ENCODE data around the gene FAM163B. TPM values are rescaled to one million over a fixed set of nuclear protein-coding genes. Genes with fewer than 3 reads are reported as not detected.

Gene FAM163B
- total RNA-seq, 4 donors from 2014 or later: not detected

DNA sequence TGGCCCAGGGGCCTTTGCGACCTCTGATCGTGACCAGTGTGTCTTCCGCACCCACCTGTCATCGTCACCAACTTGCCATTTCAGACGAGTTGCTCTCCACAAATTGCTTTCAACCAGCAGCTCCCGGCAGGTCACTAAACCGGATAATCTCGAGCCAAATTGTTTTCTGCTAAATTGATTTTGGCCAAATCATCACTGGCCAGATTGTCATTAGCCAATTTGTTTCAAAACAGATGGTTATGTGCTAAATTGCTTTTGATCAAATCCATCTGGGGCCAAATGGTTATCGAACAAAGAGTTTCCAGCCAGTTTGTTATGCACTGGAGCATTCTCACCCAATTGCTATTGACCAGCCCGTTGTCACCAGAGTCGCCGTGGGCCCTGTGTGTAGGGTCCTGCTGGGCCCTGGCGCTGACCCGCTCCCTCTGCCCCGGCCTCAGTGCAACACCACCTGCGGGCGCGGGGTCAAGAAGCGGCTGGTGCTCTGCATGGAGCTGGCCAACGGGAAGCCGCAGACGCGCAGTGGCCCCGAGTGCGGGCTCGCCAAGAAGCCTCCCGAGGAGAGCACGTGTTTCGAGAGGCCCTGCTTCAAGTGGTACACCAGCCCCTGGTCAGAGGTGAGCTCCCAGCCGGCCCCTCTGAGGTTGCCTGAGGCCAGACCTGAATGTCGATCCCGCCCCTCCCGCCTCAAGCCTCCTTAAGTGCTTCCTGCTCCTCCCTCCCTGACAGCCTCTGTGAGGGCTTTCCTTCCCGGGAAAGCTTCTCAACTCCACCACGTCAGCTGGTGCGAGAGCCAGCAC, 39.1 kb downstream of the FAM163B start:
- 88% methylated on average over 33 of the region's 36 CpGs for WGBS
- intact Hi-C loops (cut with DNase I): no loop called here
- Histone ChIP-seq H3K27me3 (peaks cover 0 to 19% (median 0%) of the 10 kb centered on the region in 4 donors), H3K4me1 (peaks cover 19 to 44% (median 33%) of the 10 kb centered on the region in 4 donors), H3K27ac (replicated peaks in 1 of 4) (no peak overlapping the region), H3K9me3 (no peaks in the 10 kb centered on the region), H3K36me3 (peaks cover 0 to 8% (median 3%) of the 10 kb centered on the region in 4 donors), H3K4me3 (no peak overlapping the region)
- DNase-seq (ENCODE audit: extremely low spot score): no peak
- no peak for TF ChIP-seq CTCF (IDR thresholded peaks at IDR 0.05)
- no peak for TF ChIP-seq POLR2AphosphoS5 (IDR thresholded peaks at IDR 0.05)
- no peak for TF ChIP-seq POLR2A (IDR thresholded peaks at IDR 0.05; ENCODE audit: low read depth)
- no peak for TF ChIP-seq EP300 (IDR thresholded peaks at IDR 0.05)

DNA sequence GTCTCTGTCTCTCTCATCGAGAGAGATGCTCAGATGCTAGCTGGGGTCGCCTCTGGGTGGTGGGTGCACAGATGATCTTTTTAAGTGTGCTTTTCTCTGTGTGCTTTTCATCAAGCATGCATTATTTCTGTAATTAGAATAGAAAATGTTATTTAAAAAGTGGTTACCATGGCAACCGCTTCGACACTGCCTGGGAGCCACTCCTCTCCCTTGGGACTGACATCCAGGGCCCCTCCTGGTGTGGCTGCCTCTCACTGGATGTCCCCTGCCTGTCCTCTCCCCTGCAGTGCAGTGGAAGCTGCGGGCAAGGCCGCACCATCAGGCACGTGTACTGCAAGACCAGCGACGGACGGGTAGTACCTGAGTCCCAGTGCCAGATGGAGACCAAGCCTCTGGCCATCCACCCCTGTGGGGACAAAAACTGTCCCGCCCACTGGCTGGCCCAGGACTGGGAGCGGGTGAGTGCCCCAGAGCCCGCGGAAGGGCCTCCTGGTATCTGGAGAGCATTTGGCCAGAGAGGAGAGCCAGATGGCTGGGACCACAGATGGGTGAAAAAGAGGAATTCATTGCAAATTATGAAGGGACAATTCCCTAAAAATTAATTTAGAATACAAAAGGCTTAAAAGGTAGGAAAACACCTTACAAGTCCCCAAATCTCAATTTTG, 39.9 kb downstream of the FAM163B start:
- H3K4me3 ChIP-seq: no peak overlapping the region

DNA sequence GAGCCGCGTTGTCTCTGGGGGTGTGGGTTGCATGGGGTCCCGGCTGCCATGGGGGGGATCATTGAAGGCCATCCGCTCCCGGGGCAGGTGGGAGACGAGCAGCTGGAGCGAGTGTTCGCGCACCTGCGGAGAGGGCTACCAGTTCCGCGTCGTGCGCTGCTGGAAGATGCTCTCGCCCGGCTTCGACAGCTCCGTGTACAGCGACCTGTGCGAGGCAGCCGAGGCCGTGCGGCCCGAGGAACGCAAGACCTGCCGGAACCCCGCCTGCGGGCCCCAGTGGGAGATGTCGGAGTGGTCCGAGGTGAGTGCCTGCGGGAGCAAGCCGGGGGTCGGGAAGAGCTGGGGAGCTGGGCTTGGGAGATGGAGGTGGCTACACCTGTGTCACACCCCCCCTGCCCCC, 41.0 kb downstream of the FAM163B start:
- Histone ChIP-seq H3K4me3 (no peak overlapping the region), H3K27me3 (peaks cover 0 to 10% (median 0%) of the 10 kb centered on the region in 4 donors), H3K36me3 (peaks cover 0 to 8% (median 3%) of the 10 kb centered on the region in 4 donors), H3K9me3 (no peaks in the 10 kb centered on the region), H3K27ac (replicated peaks in 1 of 4) (no peak overlapping the region), H3K4me1 (peaks cover 26 to 46% (median 39%) of the 10 kb centered on the region in 4 donors)
- DNase-seq (ENCODE audit: extremely low spot score): no peak
- no peak for TF ChIP-seq POLR2A (IDR thresholded peaks at IDR 0.05; ENCODE audit: low read depth)
- no peak for TF ChIP-seq POLR2AphosphoS5 (IDR thresholded peaks at IDR 0.05)
- TF ChIP-seq EP300 (IDR thresholded peaks at IDR 0.05): no peak
- no peak for TF ChIP-seq CTCF (IDR thresholded peaks at IDR 0.05)
- WGBS: 94% methylated on average over 22 of the region's 33 CpGs
- intact Hi-C loops (cut with DNase I): no loop called here

More for the DNA sequence above, 39.9 kb downstream of the FAM163B start:
- Histone ChIP-seq H3K4me1 (peaks cover 24 to 50% (median 39%) of the 10 kb centered on the region in 4 donors), H3K36me3 (peaks cover 0 to 8% (median 3%) of the 10 kb centered on the region in 4 donors), H3K27me3 (peaks cover 0 to 14% (median 0%) of the 10 kb centered on the region in 4 donors), H3K27ac (replicated peaks in 1 of 4) (no peak overlapping the region), H3K9me3 (no peaks in the 10 kb centered on the region)
- no peak for DNase-seq (ENCODE audit: extremely low spot score)
- no peak for TF ChIP-seq CTCF (IDR thresholded peaks at IDR 0.05)
- TF ChIP-seq POLR2A (IDR thresholded peaks at IDR 0.05; ENCODE audit: low read depth): no peak
- TF ChIP-seq POLR2AphosphoS5 (IDR thresholded peaks at IDR 0.05): no peak
- no peak for TF ChIP-seq EP300 (IDR thresholded peaks at IDR 0.05)
- intact Hi-C loops (cut with DNase I): no loop called here
- WGBS: 90% methylated on average over 14 of the region's 14 CpGs

- TF ChIP-seq EP300 (IDR thresholded peaks at IDR 0.05) (no peak), POLR2AphosphoS5 (IDR thresholded peaks at IDR 0.05) (no peak), POLR2A (IDR thresholded peaks at IDR 0.05; ENCODE audit: low read depth) (no peak), CTCF (IDR thresholded peaks at IDR 0.05) (no peak)
- intact Hi-C loops (cut with DNase I): no loop called here
- no peak overlapping the region for H3K4me3 ChIP-seq
- no peaks in the 10 kb centered on the region for H3K9me3 ChIP-seq
- peaks cover 0 to 14% (median 0%) of the 10 kb centered on the region in 4 donors for H3K27me3 ChIP-seq
- H3K36me3 ChIP-seq: peaks cover 0 to 8% (median 3%) of the 10 kb centered on the region in 4 donors
- H3K27ac ChIP-seq (replicated peaks in 1 of 4): peak overlapping the region in 1 of 4 donors; percentile 13
- H3K4me1 ChIP-seq: peaks cover 19 to 38% (median 31%) of the 10 kb centered on the region in 4 donors
- no peak for DNase-seq (ENCODE audit: extremely low spot score)
- WGBS: 97% methylated on average over 11 of the region's 17 CpGs
Measured at GRCh38 chr9:133566817-133567216, 42.4 kb downstream of the FAM163B start.
